ENCODE measurements around the gene TRIM25. TPM values are rescaled to one million over a fixed set of nuclear protein-coding genes. Genes with fewer than 3 reads are reported as not detected.
"Not testable (repeated sequence)": the region's sequence is repeated elsewhere in the genome, so short reads cannot be mapped to it uniquely, and the experiment has no call there.

The TRIM25 gene, protein sequence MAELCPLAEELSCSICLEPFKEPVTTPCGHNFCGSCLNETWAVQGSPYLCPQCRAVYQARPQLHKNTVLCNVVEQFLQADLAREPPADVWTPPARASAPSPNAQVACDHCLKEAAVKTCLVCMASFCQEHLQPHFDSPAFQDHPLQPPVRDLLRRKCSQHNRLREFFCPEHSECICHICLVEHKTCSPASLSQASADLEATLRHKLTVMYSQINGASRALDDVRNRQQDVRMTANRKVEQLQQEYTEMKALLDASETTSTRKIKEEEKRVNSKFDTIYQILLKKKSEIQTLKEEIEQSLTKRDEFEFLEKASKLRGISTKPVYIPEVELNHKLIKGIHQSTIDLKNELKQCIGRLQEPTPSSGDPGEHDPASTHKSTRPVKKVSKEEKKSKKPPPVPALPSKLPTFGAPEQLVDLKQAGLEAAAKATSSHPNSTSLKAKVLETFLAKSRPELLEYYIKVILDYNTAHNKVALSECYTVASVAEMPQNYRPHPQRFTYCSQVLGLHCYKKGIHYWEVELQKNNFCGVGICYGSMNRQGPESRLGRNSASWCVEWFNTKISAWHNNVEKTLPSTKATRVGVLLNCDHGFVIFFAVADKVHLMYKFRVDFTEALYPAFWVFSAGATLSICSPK
- 35.5 TPM for total RNA-seq

DNA sequence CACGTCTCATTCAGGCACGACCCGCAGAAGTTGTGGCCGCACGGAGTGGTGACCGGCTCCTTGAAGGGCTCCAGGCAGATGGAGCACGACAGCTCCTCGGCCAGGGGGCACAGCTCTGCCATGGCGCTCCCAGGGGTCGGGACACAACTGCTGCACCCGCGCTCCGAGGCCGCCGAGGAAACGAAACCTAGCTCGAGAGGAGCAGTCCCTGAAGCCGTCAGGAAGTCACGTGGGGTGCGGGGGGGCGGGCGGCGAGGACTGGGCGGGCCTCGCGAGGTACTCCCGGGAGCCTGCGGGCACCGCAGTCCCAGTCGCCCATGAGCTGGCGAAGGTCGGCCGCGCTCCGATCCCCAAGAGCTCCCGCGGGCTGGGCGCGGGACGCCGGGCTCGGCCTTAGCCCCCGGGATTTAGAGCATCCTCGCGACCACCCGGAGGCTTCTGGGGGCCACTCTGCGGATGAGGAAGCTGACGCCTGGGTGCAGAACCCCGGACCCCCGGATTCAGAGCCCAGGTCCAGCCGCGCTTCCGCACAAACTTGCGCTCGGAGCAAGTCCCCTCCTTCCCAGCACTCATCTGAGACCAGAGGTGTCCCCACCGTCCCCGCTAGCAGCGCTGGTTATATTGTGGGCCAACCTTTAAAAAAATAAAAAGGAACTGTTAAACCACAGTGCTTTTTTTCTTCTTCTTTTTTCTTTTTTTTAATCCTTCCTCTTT is at the start of gene TRIM25:
TSS of gene TRIM25 (minus strand) at position 183 of the 714 bp plus-strand sequence. CDS start at position 122, 61 bp downstream.
- peak; percentile 86 to 95 (median 89) for DNase-seq (ENCODE audit: low read depth in 2 of 3, low spot score in 2 of 3)

DNA sequence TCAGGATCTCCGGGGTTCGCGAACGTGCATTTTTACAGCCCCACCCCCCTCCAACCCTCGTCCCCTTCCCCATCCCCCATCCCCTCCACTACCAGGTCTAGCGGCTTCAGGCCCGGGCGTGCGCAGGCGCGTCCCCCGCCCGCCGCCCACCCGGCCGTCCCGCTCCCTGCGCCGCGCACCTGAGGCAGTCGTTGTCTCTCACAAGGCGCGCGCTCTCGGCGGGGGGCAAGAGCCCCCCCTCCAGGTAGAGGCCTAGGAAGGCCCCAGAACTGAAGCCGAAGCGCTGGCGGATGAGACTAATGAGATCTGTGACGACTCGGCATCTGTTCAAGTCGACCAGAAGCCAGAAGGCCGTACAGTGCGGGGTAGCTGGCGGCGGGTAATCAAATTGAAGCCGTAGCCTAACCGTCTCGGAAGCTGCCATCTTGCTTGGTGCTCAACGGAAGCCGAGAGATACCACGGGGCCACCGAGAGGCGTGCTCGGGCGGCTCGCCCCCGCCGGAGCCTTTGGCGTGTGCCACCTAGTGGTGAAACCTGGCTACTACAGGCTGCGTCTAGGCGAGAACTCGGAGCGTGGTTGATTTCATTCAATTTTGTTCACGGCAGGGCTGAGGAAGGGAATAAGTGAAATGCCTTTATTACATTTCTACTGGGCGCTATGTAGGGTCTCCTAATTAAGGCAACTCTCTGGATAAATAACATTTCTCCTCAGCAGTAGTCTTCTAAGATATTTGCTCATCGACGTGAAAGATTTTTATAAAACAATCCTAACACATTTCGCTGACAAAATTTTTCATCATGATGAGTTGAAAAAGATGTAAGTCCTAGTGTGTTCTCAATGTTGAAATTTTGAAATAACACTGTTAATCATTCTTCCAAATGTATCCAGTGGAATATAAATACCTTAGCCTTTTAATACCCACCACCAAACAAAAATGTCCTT is 47.0 kb upstream of the TRIM25 start, which contains the start of gene COIL:
TSS of gene COIL (minus strand) at position 455 of the 943 bp plus-strand sequence. CDS start at position 424, 31 bp downstream.
- DNase-seq (ENCODE audit: low read depth in 2 of 3, low spot score in 2 of 3), result peak; percentile 85 to 94 (median 94)

DNA sequence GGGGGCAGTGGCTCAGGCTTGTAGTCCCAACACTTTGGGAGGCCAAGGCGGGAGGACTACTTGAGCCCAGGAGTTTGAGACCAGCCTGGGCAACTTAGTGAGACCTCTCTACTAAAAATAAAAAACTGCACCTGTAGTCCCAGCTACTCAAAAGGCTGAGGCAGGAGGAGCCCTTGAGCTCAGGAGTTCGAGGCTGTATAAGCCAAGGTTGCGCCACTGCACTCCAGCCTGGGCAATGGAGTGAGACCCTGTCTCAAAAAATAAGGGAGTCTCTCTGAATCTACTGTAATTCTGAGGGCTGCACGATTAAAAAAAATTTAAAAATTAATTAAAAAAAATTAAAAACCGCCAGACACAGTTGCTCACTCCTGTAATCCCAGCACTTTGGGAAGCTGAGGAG is 43.1 kb upstream of the TRIM25 start:
- DNase-seq (ENCODE audit: low read depth in 2 of 3, low spot score in 2 of 3), result no peak

DNA sequence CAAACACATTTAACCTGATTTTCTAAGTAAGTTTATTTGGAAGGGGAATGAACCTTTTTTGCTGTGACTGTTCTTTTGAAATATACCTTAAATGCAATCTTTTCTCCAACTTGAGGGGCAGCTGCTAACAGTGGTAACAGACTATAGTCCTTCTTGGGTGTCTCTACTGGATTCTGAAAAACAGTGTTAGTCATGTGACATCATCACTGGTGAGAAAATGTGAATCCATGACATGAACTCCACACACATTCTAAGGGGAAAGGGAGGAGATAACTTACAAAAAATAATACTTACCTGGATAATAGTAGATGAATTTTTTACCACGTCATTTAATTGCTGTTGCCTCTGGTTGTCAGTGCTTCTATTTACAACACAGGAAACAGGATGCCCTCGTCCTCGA is 35.7 kb upstream of the TRIM25 start:
- no peak for DNase-seq (ENCODE audit: low read depth in 2 of 3, low spot score in 2 of 3)

DNA sequence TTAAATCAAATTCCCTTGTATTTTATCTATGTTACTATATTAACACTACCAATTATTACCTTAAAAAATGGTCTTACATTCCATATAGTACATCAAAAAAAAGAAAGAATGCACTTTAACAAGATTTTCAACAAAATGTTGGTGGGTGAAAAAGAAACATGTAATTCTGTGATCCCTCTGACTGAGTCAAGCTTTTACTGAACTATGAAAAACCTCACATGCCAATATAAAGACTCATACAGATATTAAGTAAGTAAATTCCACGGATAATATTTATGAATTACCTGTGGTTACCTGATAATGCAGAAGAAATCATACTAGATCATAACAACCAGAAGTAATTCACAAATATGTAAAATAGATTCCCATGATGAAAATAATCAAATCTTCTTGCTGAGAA is 34.6 kb upstream of the TRIM25 start:
- DNase-seq (ENCODE audit: low read depth in 2 of 3, low spot score in 2 of 3), result no peak

DNA sequence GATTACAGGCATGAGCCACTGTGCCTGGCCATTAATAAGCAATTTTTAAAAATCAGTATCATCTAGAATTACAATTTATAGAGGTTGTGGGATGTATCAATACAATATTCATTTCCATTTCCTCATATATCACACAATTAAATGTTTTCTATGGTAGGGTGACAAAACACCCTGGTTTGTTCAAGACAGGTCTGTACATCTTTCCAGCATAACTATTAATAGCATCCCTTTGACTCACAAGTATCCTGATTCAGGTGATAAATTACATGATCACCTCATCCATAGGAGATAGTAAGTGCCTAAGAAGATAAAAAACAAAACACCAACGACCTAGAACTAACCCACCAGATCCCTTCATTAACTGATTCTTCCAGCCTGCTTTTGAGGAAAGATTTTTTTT is 33.9 kb upstream of the TRIM25 start:
- no peak for DNase-seq (ENCODE audit: low read depth in 2 of 3, low spot score in 2 of 3)

DNA sequence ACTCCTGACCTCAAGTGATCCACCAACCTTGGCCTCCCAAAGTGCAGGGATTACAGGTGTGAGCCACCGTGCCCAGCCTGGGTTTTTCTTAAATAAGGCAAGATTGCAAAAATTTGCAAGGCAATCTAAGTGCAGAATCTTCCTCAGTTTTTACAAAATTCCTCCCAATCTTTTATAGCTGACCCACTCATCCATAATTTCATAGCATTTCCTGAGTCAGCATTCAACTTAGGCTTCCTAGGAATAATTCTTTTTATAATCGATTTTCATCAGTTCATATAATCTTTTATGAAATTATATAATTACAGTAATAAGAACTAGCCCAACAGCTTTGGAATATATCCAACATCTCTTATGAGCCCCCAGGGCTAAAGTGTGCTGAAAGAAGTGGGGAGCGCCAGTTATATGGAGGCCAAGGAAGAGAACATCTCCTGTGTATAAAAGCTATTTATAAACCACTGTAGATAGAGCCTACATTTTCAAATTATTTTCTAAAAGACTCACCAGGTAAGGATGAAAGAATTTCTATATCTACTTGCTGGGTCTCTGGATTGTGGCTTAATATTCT is 32.2 kb upstream of the TRIM25 start:
- no peak for DNase-seq (ENCODE audit: low read depth in 2 of 3, low spot score in 2 of 3)

DNA sequence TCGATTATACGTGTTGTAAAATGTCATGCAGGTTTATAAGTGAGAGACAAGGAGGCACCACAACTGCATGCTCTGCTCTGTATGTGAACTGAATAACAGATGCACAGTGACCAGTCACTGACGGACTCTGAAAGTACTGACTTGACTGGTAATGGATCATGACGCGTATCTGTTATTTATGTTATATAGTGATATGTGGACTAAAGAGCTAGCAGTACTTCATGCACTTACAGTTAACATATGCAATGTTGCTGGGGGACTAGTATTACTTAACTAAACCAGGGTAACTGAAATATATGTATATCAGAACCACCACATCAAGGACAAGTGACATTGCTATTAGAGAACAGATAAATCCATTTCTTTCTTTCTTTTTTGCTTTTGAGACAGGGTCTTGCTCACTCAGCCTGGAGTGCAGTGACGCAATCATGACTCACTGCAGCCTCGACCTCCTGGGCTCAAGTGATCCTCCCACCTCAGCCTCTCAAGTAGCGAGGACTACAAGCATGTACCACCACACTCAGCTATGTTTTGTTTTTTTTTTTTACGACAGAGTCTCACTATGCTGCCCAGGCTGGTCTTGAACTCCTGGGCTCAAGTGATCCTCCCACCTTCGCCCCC is 29.8 kb upstream of the TRIM25 start:
- no peak for DNase-seq (ENCODE audit: low read depth in 2 of 3, low spot score in 2 of 3)

DNA sequence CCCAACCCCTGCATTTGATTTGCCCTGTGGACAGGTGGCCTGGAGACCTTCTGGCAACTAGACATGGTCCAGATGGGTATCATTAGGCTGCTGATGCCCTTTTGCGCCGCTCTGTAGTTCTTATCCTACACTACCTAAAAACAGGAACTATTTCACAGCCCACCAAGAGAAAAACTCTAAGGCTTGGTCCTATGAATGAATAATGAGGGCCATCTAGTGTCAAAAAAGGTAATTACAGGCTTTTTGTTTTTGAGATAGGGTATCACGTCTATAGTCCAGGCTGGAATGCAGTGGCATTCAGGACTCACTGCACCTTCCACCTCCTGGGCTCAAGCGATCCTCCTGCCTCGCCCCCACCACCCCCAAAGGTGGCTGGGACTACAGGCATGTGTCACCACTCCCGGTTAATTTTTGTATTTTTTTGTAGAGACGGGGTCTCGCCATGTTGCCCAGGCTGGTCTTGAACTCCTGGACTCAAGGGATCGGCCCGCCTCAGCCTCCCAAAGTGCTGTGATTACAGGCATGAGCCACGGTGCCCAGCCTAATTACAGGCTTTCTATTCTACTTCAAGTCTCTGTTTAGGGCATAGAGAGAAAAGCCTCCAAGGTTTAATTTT is 26.1 kb upstream of the TRIM25 start:
- DNase-seq (ENCODE audit: low read depth in 2 of 3, low spot score in 2 of 3), result peak; percentile 30 to 94 (median 74)

DNA sequence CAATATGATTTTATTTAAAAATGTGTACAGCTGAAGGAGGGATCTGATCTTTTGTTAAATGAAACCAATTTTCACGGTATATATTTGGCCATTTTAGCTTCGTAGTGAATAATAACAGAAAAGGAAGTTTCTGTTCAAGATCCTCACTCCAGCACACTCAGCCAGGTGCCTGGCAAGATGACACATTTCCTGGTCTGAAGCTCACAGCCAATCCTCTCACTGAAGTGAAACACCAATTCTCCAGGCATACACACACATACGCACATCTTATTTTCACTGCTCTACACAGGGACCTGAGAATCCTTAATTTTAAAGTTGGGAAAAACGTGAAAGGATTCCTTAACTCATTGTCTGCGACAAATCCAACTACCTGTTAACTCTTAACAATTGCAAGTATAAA is 24.4 kb upstream of the TRIM25 start:
- not testable (repeated sequence) for DNase-seq (ENCODE audit: low read depth in 2 of 3, low spot score in 2 of 3)

DNA sequence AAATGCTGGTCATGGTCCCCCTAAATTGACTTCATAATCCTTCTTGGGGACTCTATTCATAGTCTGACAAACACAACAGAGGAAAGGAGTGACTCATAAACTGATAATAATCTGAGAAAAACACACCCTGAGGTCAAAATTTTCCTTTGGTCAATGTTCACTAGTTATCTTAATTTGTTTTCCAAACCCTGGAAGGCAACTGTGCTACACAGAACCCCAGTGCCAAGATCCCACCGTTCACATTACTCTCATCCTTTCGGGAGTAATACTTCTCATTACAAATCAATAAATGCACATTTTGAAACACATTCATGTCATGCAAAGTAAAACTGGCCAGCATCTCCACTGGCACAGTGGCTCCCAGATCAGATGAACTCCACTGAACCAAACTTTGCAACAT is 23.8 kb upstream of the TRIM25 start:
- no peak for DNase-seq (ENCODE audit: low read depth in 2 of 3, low spot score in 2 of 3)

DNA sequence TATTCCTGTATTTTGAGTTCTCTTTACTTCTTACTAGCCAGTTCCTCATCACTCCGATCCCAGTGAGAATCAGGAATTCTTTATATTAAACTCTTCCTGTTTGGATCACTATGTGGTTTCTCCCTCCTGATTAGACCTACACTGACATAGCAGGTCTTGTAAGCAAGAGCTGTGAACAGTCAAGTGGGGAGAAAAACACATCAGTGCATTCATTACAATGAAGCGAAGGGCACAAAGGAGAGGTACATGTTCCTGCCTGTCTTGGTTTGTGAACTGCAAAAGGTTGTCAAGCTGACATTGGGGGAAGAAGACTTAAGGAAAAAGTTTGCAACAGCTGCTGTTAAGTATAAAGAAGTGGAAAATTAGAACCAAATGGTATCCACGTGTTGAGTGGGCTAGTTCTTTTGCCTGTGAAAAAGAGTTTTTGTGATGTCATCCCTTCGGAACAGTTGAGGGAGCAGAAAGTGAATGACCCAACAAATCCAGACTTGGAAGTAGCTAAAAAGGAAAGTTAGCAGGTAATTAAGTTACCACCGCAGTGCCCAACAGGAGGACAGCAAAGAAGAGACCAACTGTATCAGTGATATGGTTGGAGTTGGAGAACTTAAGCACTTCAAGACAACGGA is 23.0 kb upstream of the TRIM25 start:
- no peak for DNase-seq (ENCODE audit: low read depth in 2 of 3, low spot score in 2 of 3)

DNA sequence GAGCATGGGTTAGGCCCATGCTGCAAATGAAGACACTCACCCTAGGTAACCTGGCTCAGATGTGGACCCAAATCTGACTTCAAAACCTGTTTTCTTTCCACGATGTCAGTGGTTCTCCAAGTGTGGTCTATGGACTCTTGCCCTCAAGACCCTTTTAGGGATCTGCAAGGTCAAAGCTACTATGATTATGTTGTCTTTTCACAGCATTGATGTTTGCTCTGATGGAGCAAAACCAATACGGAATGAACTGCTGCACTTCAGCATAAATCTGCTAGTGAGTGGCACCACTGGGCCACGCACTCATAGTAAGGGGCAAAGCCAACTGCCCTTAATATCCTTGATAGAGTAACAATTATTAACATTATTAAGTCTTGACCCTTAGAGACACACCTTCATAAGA is 21.6 kb upstream of the TRIM25 start:
- DNase-seq (ENCODE audit: low read depth in 2 of 3, low spot score in 2 of 3), result no peak

DNA sequence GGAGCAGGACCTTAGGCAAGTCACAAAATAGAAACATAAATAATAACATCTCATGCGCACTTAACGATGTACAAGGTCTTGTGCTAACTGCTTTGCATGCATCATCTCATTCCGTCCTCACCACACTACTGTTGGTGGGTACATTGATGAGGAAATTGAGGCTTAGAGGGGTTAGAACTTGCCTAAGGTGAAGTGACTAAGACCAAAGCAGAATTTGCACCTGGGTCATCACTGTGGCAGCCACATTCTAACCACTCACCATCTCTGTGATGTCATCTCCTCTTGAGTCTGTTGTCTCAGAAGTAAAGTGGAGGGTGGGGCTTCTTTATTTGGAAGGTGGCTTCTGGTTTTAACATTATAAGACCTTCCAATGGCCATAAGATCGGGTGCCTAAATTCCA is 20.4 kb upstream of the TRIM25 start:
- no peak for DNase-seq (ENCODE audit: low read depth in 2 of 3, low spot score in 2 of 3)

DNA sequence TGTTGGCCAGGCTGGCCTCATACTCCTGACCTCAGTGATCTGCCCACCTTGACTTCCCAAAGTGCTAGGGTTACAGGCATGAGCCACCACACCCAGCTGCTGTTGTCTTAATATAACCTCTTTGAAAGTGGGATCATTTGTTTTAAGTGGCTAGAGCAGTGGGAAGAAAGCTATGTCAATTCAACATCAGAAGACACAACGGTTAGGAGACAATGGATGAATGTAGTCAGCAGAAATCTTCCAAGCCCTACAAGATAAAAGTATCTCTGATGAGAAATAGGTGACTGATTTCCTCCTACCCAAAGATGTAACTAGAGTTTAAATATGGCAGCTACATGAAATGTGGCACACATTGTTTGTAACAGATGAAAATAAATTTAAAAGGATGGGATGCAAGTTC is 20.0 kb upstream of the TRIM25 start:
- no peak for DNase-seq (ENCODE audit: low read depth in 2 of 3, low spot score in 2 of 3)

DNA sequence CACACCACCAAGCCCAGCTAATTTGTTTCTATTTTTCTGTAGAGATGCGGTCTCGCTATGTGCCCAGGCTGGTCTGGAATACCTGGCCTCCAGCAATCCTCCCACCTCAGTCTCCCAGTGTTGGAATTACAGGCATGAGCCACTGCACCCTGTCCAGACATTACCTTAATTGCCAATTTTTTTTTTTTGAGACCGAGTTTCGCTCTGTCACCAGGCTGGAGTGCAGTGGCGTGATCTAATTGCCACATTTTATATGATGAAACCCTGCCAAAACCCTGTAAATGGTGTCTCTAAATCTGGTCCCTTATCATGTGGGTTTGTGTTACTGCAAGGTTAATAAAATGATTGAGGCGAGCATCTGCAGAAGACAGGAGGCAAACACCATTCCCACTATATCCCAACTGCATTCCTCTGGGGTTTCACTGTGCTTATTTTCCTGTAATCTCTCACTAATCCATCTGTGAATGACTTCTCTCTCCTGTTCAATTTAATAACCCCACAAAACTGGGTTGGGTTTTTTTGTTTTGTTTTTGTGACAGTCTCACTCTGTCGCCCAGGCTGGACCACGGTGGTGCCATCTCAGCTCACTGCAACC is 19.4 kb upstream of the TRIM25 start:
- DNase-seq (ENCODE audit: low read depth in 2 of 3, low spot score in 2 of 3), result no peak

DNA sequence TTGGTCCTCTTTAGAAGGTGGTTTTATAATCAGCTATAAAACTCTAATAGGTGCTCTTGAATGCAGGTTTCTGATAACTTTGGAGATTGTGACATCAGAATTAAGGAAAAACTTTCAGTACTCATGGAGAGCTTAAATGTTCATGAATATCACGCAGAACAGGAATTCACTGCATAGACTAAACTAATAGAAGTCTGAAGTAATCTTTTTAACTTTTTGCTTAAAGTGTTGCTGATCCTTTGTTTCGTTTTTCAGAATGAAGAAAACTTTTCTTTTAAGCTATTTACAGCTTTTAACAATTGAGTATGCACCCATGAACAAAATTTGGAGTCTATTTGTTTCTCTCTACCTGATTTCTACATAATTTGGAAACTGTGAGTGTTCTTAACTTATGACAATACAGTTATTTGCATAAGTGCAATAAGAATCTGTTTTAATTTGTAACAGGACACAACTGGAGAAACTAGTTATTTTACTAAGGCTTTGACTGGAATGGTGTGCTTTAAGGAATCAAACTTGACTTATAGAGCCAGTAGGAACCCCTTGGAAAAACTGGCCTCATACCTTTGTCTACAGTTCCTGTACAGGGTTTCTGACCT is 17.0 kb upstream of the TRIM25 start:
- DNase-seq (ENCODE audit: low read depth in 2 of 3, low spot score in 2 of 3), result no peak

Measured in hematopoietic multipotent progenitor cell (in vitro differentiated cells).